Measurements from ENCODE around the gene PNPLA3.

Gene PNPLA3

DNA sequence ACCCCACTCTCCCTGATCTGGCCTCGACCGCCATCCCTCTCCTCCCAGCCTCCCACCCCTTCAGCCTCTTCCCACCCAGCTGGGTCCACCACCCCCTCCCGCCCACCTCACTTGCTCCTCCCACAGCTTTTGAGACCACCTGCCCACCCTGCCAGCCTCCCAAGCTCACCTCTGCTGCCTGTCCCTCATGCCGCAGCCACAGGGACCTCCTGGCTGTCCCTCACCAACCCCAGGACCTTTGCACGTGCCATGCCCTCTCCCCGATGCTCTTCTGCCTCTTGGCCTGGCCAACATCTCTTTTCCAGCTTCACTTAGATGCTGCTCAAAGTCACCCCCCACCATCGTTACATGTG lies 38.3 kb upstream of the PNPLA3 start:
- no peak for DNase-seq (ENCODE audit: low read depth)
- TF ChIP-seq POLR2A (IDR thresholded peaks at IDR 0.05; ENCODE audit: extremely low read depth, insufficient read length): no peak
- TF ChIP-seq MYC (IDR thresholded peaks at IDR 0.05; ENCODE audit: low read depth, low read length): no peak
- TF ChIP-seq, protein P1, sequence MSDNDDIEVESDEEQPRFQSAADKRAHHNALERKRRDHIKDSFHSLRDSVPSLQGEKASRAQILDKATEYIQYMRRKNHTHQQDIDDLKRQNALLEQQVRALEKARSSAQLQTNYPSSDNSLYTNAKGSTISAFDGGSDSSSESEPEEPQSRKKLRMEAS (IDR thresholded peaks at IDR 0.05; ENCODE audit: low read depth, low read length): no peak
- TF ChIP-seq, protein P2, sequence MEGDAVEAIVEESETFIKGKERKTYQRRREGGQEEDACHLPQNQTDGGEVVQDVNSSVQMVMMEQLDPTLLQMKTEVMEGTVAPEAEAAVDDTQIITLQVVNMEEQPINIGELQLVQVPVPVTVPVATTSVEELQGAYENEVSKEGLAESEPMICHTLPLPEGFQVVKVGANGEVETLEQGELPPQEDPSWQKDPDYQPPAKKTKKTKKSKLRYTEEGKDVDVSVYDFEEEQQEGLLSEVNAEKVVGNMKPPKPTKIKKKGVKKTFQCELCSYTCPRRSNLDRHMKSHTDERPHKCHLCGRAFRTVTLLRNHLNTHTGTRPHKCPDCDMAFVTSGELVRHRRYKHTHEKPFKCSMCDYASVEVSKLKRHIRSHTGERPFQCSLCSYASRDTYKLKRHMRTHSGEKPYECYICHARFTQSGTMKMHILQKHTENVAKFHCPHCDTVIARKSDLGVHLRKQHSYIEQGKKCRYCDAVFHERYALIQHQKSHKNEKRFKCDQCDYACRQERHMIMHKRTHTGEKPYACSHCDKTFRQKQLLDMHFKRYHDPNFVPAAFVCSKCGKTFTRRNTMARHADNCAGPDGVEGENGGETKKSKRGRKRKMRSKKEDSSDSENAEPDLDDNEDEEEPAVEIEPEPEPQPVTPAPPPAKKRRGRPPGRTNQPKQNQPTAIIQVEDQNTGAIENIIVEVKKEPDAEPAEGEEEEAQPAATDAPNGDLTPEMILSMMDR (IDR thresholded peaks at IDR 0.05; ENCODE audit: low read depth, low read length): no peak
- H3K4me3 ChIP-seq (ENCODE audit: low read depth, low read length): no peak overlapping the region

DNA sequence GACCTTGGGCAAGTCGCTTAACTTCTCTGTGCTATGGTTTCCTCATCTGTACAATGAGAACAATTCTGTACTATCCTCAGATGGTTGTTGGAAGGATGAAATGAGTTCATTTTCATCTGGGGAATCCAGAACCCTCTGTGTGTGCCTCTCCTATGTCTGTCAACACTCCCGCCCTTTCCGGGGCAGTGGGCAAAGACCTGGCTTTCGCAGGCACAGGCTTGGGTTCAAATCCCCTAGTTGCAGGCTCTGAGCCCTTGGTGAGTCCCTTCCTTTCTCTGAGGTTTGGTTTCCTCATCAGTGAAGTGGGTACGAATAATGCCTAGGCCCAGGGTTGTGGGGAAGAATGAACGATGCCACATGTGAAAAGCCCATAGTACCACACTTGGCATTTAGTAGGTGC lies 37.8 kb upstream of the PNPLA3 start:
- H3K4me3 ChIP-seq (ENCODE audit: low read depth, low read length): no peak overlapping the region
- no peak for TF ChIP-seq MYC (IDR thresholded peaks at IDR 0.05; ENCODE audit: low read depth, low read length)
- TF ChIP-seq, protein P1 (IDR thresholded peaks at IDR 0.05; ENCODE audit: low read depth, low read length): no peak
- no peak for TF ChIP-seq POLR2A (IDR thresholded peaks at IDR 0.05; ENCODE audit: extremely low read depth, insufficient read length)
- TF ChIP-seq, protein P2 (IDR thresholded peaks at IDR 0.05; ENCODE audit: low read depth, low read length): no peak
- DNase-seq (ENCODE audit: low read depth): no peak

DNA sequence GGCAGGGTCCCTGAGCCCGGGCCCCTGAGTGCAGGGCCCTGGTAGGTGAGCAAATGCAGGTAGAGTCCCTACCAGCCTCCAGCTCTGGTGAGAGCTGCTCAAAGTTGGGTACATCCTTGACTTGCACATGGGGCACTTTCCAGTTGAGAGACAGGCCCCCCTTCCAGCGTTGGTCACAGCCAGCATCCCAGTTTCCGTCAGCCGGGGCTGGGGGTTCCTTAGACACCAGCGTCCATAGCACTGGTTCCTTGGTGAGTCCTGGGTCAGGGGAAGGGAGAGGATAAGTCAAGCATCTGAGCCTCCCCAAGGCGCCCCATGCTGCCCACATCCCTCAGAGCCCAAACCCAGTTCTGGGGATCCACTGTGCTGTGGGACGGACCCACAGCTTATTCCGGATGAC lies 37.4 kb upstream of the PNPLA3 start:
- TF ChIP-seq, protein P2 (IDR thresholded peaks at IDR 0.05; ENCODE audit: low read depth, low read length): no peak
- TF ChIP-seq POLR2A (IDR thresholded peaks at IDR 0.05; ENCODE audit: extremely low read depth, insufficient read length): no peak
- TF ChIP-seq MYC (IDR thresholded peaks at IDR 0.05; ENCODE audit: low read depth, low read length): no peak
- TF ChIP-seq, protein P1 (IDR thresholded peaks at IDR 0.05; ENCODE audit: low read depth, low read length): no peak
- DNase-seq (ENCODE audit: low read depth): no peak
- no peak overlapping the region for H3K4me3 ChIP-seq (ENCODE audit: low read depth, low read length)

DNA sequence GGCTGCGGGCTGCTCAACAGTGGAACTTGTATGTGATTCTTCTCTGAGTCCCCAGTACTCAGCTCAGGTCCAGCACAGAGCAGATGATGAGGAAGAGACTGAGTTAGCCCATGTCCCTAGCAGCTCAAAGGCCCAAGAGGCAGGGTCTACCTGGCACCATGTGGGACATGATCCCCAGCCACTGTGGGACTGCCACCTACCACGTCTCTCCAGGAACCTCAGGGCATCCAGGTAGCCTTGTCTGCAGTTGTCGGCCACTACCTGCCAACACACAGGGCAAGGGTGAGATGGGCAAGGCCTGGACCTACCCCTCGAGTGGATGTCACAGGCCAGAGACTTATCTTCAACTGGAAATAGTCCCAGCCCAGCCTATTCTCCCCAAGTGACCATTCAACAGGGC lies 36.2 kb upstream of the PNPLA3 start:
- no peak overlapping the region for H3K4me3 ChIP-seq (ENCODE audit: low read depth, low read length)
- no peak for DNase-seq (ENCODE audit: low read depth)
- TF ChIP-seq POLR2A (IDR thresholded peaks at IDR 0.05; ENCODE audit: extremely low read depth, insufficient read length): no peak
- TF ChIP-seq, protein P2 (IDR thresholded peaks at IDR 0.05; ENCODE audit: low read depth, low read length): no peak
- TF ChIP-seq MYC (IDR thresholded peaks at IDR 0.05; ENCODE audit: low read depth, low read length): no peak
- TF ChIP-seq, protein P1 (IDR thresholded peaks at IDR 0.05; ENCODE audit: low read depth, low read length): no peak

DNA sequence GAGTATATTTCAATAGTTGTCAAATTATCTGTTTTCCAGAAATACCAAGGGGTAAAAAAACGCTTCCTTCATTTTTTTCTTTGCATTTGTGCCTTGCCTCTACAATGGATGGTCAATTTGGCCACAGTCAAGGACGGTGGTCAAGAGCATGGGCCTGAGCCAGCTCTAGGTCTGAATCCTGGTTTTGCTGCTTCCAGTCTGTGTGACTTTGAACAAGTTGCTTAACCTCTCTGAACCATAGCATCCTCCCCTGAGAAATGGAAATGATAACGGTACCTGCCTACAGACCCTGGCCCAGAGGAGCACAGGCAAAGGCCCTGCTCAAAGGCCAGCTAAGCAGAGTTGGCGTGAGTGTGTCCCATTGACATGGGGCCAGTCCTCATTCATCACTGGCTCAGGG lies 34.9 kb upstream of the PNPLA3 start:
- no peak for DNase-seq (ENCODE audit: low read depth)
- H3K4me3 ChIP-seq (ENCODE audit: low read depth, low read length): no peak overlapping the region
- TF ChIP-seq MYC (IDR thresholded peaks at IDR 0.05; ENCODE audit: low read depth, low read length): no peak
- no peak for TF ChIP-seq POLR2A (IDR thresholded peaks at IDR 0.05; ENCODE audit: extremely low read depth, insufficient read length)
- TF ChIP-seq, protein P1 (IDR thresholded peaks at IDR 0.05; ENCODE audit: low read depth, low read length): no peak
- TF ChIP-seq, protein P2 (IDR thresholded peaks at IDR 0.05; ENCODE audit: low read depth, low read length): no peak
